Epithelial cell of prostate (primary cell): ENCODE results near the gene GPR35.
A peak's percentile ranks its signal among the peaks of the same experiment; 100 is the strongest.
"Not testable (repeated sequence)": the region's sequence is repeated elsewhere in the genome, so short reads cannot be mapped to it uniquely, and the experiment has no call there.

Experiments used
- DNase-seq: peaks from one replicate; pipeline ENCODE4 v3.0.0-alpha.2; 2011; ENCODE audit warnings: low read depth, low spot score
- H3K27ac ChIP-seq: fragments of 450-650 bp; 2 replicates; pipeline ENCODE4 v1.5.1; 2017; ENCODE audit warnings: mild to moderate bottlenecking

GPR35 gene

DNA sequence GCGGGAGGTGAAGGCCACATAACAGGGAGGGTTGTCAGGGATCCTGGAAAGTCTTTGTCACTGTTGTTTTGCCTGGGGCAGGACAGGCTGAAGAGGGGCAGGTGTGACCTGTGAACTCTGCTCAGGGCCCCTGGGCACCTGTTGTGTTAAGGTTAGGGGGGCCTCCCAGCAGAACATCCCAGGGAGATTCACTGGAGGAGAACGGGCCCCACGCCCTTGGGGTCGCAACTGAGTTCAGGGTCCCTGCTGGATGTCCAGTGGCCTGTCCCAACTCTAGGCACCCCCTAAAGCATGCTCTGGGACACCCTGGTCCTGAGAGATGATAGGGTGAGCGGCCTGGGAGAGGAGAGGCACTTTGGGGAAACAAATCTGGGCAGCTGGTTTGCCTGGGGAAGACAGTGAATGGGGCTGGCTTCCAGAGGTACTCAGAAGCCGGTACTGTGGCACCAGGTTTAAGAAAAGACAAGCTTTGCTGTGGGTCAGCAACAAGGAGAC, 22.9 kb downstream of the GPR35 start:
- H3K27ac ChIP-seq: no peak overlapping the region
- DNase-seq: no peak

- H3K27ac ChIP-seq: no peak overlapping the region
- DNase-seq: no peak
Measured at GRCh38 chr2:240648650-240649275, 23.5 kb downstream of the GPR35 start.

DNA sequence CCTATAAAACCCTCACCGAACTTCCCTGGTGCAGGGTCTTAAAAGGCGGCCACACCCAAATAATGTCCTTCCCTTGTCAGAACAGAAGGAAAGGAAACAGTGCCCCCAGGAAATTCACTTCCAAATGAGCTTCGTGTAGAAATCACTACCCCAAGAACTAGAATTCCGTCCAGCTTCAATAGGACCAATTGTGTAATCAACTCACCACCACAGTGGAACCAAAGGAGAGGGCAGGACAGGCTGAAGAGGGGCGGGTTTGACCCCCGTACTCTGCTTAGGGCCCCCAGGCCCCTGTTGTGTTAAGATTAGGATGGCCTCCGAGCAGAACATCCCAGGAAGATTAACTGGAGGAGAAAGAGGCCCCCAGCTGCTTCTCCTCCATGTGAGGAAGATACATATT, 24.1 kb downstream of the GPR35 start:
- no peak for DNase-seq
- H3K27ac ChIP-seq: no peak overlapping the region

DNA sequence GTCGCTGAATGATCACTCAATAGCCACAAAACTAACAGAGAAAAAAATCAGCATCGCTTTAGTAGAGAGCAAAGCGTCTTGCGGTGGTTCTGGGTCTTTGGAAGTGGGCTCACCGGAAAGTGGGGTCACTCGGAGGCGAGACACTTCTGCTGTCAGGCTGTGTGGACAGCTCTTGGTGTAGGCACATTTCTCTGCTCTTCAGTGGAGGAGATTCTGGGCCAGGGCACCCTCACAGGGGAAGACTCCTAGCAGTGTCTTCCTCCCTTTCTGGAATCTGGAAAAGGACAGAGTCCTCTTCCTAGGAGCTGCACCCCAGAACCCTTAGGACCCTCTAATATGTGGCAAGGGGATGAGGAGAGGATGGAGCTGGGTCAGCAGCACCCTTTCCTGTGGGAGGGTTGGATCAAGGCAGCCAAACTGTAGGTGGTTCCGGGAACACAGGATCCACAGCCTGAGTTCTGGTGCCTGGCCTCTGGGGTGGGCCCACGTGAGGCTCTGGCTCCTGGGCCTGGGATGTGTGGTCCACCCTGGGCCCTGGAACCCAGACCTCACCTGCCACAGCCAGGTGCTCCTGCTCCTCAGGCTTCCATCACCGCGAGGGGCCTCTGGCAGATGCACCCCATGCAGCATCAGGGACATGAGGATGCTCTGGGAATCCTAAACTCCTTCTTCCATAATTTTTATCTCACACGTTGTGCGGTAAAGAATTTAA, 25.1 kb downstream of the GPR35 start:
- DNase-seq: no peak

DNA sequence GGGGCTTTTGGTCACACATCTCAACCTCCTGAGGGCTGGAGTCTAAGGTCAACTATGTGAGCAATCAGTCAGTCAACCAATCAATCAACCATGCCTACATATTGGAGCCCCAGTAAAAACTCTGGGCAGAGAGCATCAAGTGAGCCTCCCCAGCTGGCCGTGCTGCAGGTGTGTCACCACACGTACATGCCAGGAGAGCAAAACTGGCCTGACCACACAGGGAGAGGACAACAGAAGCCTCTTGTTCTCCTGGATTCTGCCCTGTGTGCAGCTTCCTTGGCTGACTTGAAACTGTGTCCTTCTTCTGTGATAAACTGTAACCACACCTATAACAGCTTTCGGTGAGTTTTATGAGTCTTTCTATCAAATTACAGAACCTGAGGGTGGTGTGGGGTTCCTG, 25.9 kb downstream of the GPR35 start:
- peak; percentile 12 for DNase-seq
- H3K27ac ChIP-seq: no peak overlapping the region

More for the DNA sequence above, 25.1 kb downstream of the GPR35 start:
- no peak overlapping the region for H3K27ac ChIP-seq

GRCh38 chr2:240655931-240656886, 30.9 kb downstream of the GPR35 start:
- no peak overlapping the region for H3K27ac ChIP-seq
- DNase-seq: no peak

GRCh38 chr2:240659883-240660282, 34.6 kb downstream of the GPR35 start:
- DNase-seq, H3K27ac ChIP-seq: not testable (repeated sequence)

DNA sequence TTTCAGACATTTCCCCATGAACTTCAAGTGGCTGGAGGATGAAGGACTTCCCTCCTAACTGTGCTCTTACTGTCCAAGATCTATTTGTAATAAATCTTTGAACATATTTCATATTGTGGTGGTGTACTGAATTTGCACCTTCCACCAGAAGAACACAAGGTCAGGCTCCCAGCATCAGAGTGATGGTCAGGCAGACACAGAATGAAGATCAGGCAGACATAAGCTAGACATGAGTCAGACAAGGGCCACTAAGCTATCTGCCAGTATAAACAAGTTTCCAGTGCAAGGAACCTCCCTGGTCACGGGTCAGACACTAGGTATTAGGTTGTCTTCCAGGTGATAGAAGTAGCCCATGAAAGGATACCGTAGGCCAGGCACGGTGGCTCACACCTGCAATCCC, 37.4 kb downstream of the GPR35 start:
- no peak overlapping the region for H3K27ac ChIP-seq
- DNase-seq: no peak

DNA sequence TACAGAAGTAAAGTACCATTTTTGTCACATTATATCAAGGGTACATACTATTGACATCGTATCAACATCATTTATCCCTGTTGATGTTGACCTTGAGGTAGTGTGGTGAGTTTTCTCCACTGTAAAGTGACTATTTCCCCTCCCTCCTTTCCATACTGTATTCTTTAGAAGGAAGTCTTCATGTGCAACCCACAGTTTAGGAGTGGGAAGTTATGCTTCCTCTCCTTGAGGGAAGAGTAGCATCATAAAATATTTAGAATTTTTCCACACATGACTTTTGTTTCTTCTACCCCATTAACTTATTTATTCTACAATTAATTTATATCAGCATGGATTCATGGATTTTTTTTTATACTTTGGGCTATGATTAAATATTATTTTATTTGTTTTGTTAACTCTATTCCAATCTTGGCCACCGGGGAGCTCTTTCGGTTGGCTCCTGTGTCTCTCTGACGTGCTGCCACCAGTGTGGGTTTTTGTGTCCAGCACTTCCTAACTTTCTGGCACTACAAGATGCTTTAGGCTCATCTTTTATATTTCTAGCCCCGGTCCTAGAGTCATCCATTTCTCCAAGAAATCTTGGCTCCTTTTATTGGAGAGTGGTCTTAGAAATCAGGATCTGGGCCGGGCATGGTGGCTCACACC, 38.4 kb downstream of the GPR35 start:
- no peak for DNase-seq

DNA sequence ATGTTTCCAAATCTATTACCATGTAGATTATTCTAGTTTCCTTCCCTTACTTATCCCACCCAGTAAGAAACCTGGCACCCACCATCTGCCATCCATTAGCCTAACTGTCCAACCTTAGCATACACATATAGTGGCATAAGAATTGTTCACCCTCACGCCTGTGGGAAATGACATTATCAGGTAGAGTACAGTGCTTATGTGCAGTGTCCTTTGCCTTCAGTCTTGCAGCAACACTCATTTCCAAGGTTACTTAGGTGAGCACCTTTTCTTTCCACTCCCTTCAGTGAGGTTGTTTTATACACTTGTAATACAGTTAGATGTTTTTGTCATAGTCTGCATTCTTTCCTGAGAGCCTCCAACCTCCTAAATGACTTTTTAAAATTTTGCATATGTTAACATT, 39.3 kb downstream of the GPR35 start:
- no peak for DNase-seq
- no peak overlapping the region for H3K27ac ChIP-seq

More for the DNA sequence above, 38.4 kb downstream of the GPR35 start:
- H3K27ac ChIP-seq: no peak overlapping the region

GRCh38 chr2:240670402-240670801, 45.1 kb downstream of the GPR35 start:
- no peak overlapping the region for H3K27ac ChIP-seq
- DNase-seq: no peak

DNA sequence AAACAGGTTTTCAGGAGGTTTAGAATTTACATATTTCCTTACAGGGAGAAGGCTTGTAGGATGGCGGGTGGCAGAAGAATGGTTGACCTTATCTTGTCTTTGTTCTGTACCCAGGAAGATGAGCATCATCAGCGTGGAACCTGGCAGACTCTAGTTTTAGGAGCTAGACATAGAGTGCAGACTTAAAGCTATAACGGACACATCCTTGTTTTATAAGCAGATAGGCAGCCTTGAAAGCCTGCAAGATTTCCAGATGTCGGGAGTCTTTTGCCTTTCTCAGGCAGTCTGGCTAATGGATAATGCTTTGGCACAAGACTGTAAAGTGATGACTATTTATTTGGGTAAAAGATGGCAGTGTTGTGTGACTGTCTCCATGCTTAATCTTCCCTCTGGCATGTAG, 45.7 kb downstream of the GPR35 start:
- H3K27ac ChIP-seq: no peak overlapping the region
- no peak for DNase-seq

GRCh38 chr2:240672076-240672700, 46.9 kb downstream of the GPR35 start:
- no peak overlapping the region for H3K27ac ChIP-seq
- no peak for DNase-seq

GRCh38 chr2:240672701-240673190, 47.5 kb downstream of the GPR35 start:
- no peak for DNase-seq
- H3K27ac ChIP-seq: no peak overlapping the region

- not testable (repeated sequence) for DNase-seq, H3K27ac ChIP-seq
Measured at GRCh38 chr2:240674461-240675184, 49.3 kb downstream of the GPR35 start.

DNA sequence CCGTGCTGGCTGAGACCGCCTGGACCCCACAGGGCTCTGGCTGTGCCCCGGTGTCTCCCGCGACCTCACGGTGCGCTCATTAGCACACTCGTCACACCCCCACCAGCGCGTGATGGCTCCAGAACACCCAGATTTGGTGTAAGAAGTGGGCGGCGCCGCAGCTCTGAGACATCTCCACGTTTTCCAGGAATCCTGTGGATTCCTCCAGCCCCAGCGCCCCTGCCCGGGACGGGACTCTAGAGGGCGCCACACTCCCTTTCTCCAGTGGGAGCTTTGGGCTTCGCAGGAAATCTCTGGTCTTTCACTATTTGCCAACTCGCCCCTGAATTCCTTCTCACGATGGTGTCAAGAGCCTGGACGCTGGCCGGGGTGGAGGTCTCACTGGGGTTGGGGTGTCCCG, 50.1 kb downstream of the GPR35 start:
- not testable (repeated sequence) for DNase-seq, H3K27ac ChIP-seq

GRCh38 chr2:240678043-240678442, 52.8 kb downstream of the GPR35 start:
- not testable (repeated sequence) for H3K27ac ChIP-seq, DNase-seq

DNA sequence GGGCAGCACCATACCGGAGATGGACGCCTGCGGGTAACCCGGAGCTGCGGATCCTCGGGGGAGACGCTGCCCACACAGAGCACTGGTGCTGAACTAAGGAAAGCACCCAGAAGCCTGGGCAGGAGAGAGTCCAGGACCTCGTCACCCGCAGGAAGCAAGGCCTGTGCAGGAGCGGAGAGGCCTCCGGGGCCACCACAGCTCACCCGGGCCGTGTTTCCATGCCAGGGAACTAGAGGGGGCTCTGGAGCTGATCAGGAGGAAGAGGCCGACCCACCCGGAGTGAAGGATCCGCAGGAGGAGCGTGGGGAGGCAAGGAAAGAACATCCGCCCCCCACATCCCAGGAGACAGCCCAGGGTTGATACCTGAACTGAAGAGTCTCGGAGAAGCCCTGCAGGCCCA, 53.6 kb downstream of the GPR35 start:
- H3K27ac ChIP-seq, DNase-seq: not testable (repeated sequence)

DNA sequence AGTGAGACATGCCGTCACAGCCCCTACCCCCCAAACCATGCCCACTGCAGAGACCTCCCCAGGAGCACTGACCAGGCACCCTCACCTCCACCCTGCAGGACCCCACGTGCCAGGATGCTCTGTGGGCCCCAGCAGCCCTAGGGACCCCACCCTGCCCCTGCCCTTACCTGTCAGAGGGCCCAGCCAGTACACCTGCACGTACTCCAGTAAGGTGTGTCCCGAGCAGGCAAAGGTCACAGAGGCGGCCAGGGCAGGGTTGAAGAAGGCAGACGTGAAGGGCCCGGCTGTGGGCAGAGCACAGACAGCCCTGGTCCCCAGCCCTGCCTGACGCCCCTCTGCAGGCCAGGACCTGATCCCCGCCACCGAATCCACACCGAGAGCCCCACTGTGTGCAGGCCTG, 54.9 kb downstream of the GPR35 start:
- H3K27ac ChIP-seq: not testable (repeated sequence)

More for the DNA sequence above, 54.9 kb downstream of the GPR35 start:
- not testable (repeated sequence) for DNase-seq
